D721Med (cell line): ENCODE results near the gene IVL.

Experiments
- DNase-seq: peaks from one replicate; pipeline ENCODE4 v3.0.0; 2011; ENCODE audit warnings: low spot score; ENCODE audit not compliant: insufficient read length
- FAIRE-seq: peaks from 2 replicates; lab custom pipeline; 2011; peaks lifted over from hg19 to GRCh38; lab: Jason Lieb, UNC
- CTCF ChIP-seq: IDR thresholded peaks from 2 replicates; pipeline ENCODE4 v1.5.1; 2012; ENCODE audit warnings: mild to moderate bottlenecking, control low read depth; ENCODE audit not compliant: insufficient read depth; ENCODE audit errors: missing control alignments

The IVL gene

DNA sequence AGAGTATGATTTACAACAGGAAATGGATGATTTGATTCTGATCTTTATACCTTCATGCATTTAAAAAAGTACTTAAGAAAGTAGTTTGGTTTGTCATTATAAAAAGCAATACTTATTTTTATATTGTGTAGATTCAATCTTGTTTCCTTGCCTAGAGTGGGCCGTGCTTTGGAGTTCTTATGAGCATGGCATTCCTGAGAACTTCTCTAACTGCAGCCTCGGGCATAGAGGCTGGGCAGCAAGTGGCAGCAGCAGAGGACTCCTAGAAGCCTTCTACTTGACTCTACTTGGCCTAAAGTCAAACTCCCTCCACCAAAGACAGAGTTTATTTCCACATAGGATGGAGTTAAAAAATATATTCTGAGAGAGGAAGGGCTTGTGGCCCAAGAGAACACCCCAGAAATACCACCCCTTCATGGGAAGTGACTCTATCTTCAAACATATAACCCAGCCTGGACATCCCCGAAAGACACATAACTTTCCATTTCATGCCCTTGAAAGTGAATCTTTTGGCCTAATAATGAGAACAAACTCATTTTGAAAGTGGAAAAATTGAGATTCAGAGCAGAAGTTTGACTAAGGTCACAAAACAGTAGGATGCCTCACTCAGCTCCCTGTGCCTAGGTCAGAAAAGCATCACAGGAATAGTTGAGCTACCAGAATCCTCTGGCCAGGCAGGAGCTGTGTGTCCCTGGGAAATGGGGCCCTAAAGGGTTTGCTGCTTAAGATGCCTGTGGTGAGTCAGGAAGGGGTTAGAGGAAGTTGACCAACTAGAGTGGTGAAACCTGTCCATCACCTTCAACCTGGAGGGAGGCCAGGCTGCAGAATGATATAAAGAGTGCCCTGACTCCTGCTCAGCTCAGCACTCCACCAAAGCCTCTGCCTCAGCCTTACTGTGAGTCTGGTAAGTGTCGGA is at the start of gene IVL:
Gene IVL, plus strand, starts transcription at position 861 of the 916 bp plus-strand sequence. CDS start 1,252 bp downstream, outside the sequence.
- FAIRE-seq, result no peak
- no peak for TF ChIP-seq CTCF

GRCh38 chr1:152859696-152860095 is 48.6 kb upstream of the IVL start, which contains the start of gene LCE7A:
Gene LCE7A (plus strand): TSS chr1:152859996. CDS start chr1:152860698, 702 bp downstream.
- no peak for TF ChIP-seq CTCF
- DNase-seq (no peak), FAIRE-seq (no peak)

More for the DNA sequence above, at the start of gene IVL:
- no peak for DNase-seq

DNA sequence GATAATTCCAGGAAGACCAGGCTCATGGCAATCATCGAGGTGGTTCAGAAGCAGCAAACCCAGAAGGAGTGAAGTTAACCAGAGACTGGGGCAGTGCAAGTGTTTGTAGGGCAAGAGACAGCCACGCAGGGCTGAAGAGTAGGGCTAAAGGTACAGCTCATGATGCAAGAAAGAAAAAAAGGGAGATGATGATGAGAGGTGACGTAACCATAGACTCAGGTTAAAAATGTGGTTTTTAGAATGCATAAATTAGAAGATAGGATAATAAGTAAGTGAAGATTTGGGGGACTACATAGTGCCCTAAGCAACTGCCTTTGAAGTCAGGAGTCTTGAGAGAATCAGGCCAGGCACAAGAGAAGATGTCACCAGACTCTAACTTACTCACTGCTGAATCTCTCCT is 48.2 kb upstream of the IVL start:
- no peak for DNase-seq
- FAIRE-seq, result no peak
- TF ChIP-seq CTCF, result no peak

- no peak for FAIRE-seq
- TF ChIP-seq CTCF, result no peak
- DNase-seq, result no peak
Measured at GRCh38 chr1:152861374-152861773, 47.0 kb upstream of the IVL start.

DNA sequence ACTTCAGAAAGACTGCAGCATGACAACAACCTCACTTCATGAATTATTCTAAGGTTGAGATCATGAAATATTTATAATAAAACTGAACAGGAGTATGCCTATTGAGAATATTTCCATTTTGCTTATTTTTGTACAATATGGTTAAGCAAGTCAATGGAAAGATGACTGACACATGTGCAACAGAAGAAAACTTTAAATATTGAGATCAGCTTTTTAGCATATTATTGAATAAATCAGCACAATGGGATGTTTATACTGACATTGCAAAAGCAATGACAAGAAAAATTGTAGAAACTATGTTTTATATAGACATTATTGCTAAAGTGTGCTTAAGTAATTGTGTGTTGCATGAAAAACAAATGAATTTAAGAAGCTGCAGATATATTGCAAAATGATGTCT is 43.9 kb upstream of the IVL start:
- FAIRE-seq, result no peak
- DNase-seq, result no peak
- no peak for TF ChIP-seq CTCF

DNA sequence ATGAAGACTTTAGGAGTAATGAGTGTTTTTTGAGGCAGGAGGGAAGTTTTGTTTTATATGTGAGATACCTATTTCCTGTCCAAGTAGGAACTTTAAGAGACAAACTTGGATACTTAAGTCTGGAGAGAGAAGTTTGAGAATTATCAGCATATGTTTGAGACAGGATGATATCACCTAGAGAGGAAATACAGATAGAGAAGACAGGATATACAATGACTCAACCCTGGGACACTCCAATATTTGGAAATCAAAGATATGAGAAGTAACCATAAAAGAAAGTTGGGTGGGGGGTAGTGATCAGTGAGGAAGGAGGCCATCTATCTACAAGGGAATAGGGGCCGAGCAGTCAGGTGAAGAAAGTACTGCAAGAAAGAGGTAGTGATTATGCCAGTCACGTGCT is 42.0 kb upstream of the IVL start:
- FAIRE-seq (no peak), DNase-seq (no peak)
- no peak for TF ChIP-seq CTCF
